22Rv1 (cell line): ENCODE results near the gene PPP1R37.

Experiments used
- CTCF ChIP-seq: fragments of 450-650 bp; IDR thresholded peaks from 2 replicates; pipeline ENCODE4 v1.5.1; 2017; ENCODE audit warnings: mild to moderate bottlenecking
- ZFX ChIP-seq: fragments of 450-650 bp; IDR thresholded peaks from 2 replicates; pipeline ENCODE4 v1.6.1; 2017; ENCODE audit warnings: antibody characterized with exemption, borderline replicate concordance

DNA sequence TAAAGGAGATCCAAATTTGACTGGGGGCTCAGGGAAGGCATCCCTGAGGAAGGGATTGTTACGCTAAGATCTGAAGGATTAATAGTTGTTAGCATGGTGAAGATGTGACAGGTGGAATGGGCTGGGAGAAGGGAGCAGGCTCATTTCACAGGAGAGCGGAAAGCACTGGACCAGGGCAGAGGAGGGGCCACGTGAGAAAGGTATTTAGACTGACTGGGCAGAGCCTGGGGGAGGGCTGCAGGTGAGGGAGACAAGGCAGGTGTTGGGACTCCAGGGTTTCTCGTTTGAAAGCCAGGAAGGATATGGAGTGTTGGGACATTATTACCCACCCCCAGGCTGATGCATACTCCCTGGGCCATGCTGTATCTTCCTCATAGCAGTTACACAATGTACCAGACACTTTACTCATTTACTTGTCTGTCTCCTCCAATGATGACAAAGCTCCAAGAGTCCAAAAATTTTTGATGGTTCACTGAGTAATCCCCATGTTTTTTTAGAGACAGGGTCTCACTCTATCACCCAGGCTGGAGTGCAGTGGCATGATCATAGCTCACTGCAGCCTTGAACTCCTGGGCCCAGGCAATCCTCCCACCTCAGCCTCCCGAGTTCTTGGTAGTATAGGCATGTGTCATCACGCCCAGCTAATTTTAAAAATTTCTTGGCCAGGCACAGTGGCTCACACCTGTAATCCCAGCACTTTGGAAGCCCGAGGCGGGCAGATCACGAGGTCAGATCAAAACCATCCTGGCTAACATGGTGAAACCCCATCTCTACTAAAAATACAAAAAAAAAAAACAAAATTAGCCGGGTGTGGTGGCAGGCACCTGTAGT is 82.8 kb downstream of the PPP1R37 start:
- TF ChIP-seq CTCF = no peak
- no peak for TF ChIP-seq ZFX
